Activated naive CD8-positive, alpha-beta T cell treated with anti-CD3 and anti-CD28 coated beads, Interleukin-2, amount 50 U/mL, for 24 hours (primary cell): ENCODE measurements around the gene AGPAT4.
"Not testable (repeated sequence)": the region's sequence is repeated elsewhere in the genome, so short reads cannot be mapped to it uniquely, and the experiment has no call there.

Experiments
- ATAC-seq: fragments of 150-1000 bp; cut with Tn5 transposase; one replicate; pipeline ENCODE4 v1.10.0; 2021
- DNase-seq: peaks from one replicate; pipeline ENCODE4 v3.0.0; 2021
- H3K27ac Mint-ChIP-seq: one replicate; pipeline ENCODE4 v1.8.0; 2021; ENCODE audit warnings: mild to moderate bottlenecking, mixed read lengths
- H3K27me3 Mint-ChIP-seq: one replicate; pipeline ENCODE4 v1.8.0; 2021; ENCODE audit warnings: mixed read lengths
- H3K36me3 Mint-ChIP-seq: one replicate; pipeline ENCODE4 v1.8.0; 2021; ENCODE audit warnings: low read depth, mixed read lengths
- H3K4me1 Mint-ChIP-seq: one replicate; pipeline ENCODE4 v1.8.0; 2021; ENCODE audit warnings: mixed read lengths
- H3K4me3 Mint-ChIP-seq: one replicate; pipeline ENCODE4 v1.8.0; 2021; ENCODE audit warnings: mild to moderate bottlenecking, moderate library complexity, mixed read lengths
- H3K9me3 Mint-ChIP-seq: one replicate; pipeline ENCODE4 v1.8.0; 2021; ENCODE audit warnings: mixed read lengths

AGPAT4 gene

GRCh38 chr6:161233986-161234661 is 39.7 kb downstream of the AGPAT4 start:
- H3K36me3 Mint-ChIP-seq: peaks cover 7% of the 10 kb centered on the region
- H3K9me3 Mint-ChIP-seq: no peaks in the 10 kb centered on the region
- DNase-seq (no peak), ATAC-seq (no peak)
- no peak overlapping the region for H3K27ac Mint-ChIP-seq
- H3K27me3 Mint-ChIP-seq: no peaks in the 10 kb centered on the region
- peaks cover 11% of the 10 kb centered on the region for H3K4me1 Mint-ChIP-seq
- H3K4me3 Mint-ChIP-seq: no peak overlapping the region

GRCh38 chr6:161232467-161232866 is 41.4 kb downstream of the AGPAT4 start:
- Mint-ChIP-seq H3K4me3 (no peak overlapping the region), H3K27ac (no peak overlapping the region), H3K9me3 (no peaks in the 10 kb centered on the region), H3K36me3 (peaks cover 2% of the 10 kb centered on the region), H3K4me1 (peaks cover 16% of the 10 kb centered on the region), H3K27me3 (no peaks in the 10 kb centered on the region)
- no peak for ATAC-seq
- no peak for DNase-seq

- peaks cover 2% of the 10 kb centered on the region for H3K36me3 Mint-ChIP-seq
- no peak for DNase-seq
- no peak overlapping the region for H3K27ac Mint-ChIP-seq
- no peak overlapping the region for H3K4me3 Mint-ChIP-seq
- peaks cover 18% of the 10 kb centered on the region for H3K4me1 Mint-ChIP-seq
- H3K27me3 Mint-ChIP-seq: no peaks in the 10 kb centered on the region
- H3K9me3 Mint-ChIP-seq: no peaks in the 10 kb centered on the region
- no peak for ATAC-seq
Observed at GRCh38 chr6:161232010-161232409, 41.9 kb downstream of the AGPAT4 start.

- H3K27ac Mint-ChIP-seq: no peak overlapping the region
- H3K36me3 Mint-ChIP-seq: peaks cover 2% of the 10 kb centered on the region
Observed at GRCh38 chr6:161230339-161230738, 43.5 kb downstream of the AGPAT4 start.

GRCh38 chr6:161228921-161229591 is 44.8 kb downstream of the AGPAT4 start:
- ATAC-seq: peak; percentile 61
- H3K4me1 Mint-ChIP-seq: peaks cover 35% of the 10 kb centered on the region

More at GRCh38 chr6:161230339-161230738, 43.5 kb downstream of the AGPAT4 start:
- DNase-seq (no peak), ATAC-seq (no peak)
- no peak overlapping the region for H3K4me3 Mint-ChIP-seq
- peaks cover 28% of the 10 kb centered on the region for H3K4me1 Mint-ChIP-seq
- no peaks in the 10 kb centered on the region for H3K9me3 Mint-ChIP-seq
- H3K27me3 Mint-ChIP-seq: no peaks in the 10 kb centered on the region

GRCh38 chr6:161228096-161228495 is 45.8 kb downstream of the AGPAT4 start:
- no peak overlapping the region for H3K27ac Mint-ChIP-seq
- H3K27me3 Mint-ChIP-seq: no peaks in the 10 kb centered on the region
- ATAC-seq (no peak), DNase-seq (no peak)
- H3K4me1 Mint-ChIP-seq: peaks cover 35% of the 10 kb centered on the region
- no peak overlapping the region for H3K4me3 Mint-ChIP-seq
- peaks cover 6% of the 10 kb centered on the region for H3K9me3 Mint-ChIP-seq
- peaks cover 6% of the 10 kb centered on the region for H3K36me3 Mint-ChIP-seq

More at GRCh38 chr6:161228921-161229591, 44.8 kb downstream of the AGPAT4 start:
- H3K27ac Mint-ChIP-seq: no peak overlapping the region
- H3K9me3 Mint-ChIP-seq: peaks cover 6% of the 10 kb centered on the region
- peak overlapping the region; percentile 10 for H3K4me3 Mint-ChIP-seq
- H3K36me3 Mint-ChIP-seq: peaks cover 6% of the 10 kb centered on the region
- no peaks in the 10 kb centered on the region for H3K27me3 Mint-ChIP-seq
- no peak for DNase-seq

GRCh38 chr6:161227004-161227960 is 46.6 kb downstream of the AGPAT4 start:
- ATAC-seq: no peak
- Mint-ChIP-seq H3K27ac (no peak overlapping the region), H3K27me3 (no peaks in the 10 kb centered on the region), H3K4me3 (no peak overlapping the region), H3K9me3 (peaks cover 6% of the 10 kb centered on the region), H3K4me1 (peaks cover 35% of the 10 kb centered on the region), H3K36me3 (peaks cover 6% of the 10 kb centered on the region)
- DNase-seq: no peak

GRCh38 chr6:161226009-161226964 is 47.6 kb downstream of the AGPAT4 start:
- DNase-seq: peak; percentile 13
- H3K4me3 Mint-ChIP-seq: no peak overlapping the region

GRCh38 chr6:161225681-161226008 is 48.2 kb downstream of the AGPAT4 start:
- H3K27me3 Mint-ChIP-seq: no peaks in the 10 kb centered on the region
- ATAC-seq (no peak), DNase-seq (no peak)
- no peak overlapping the region for H3K27ac Mint-ChIP-seq
- no peak overlapping the region for H3K4me3 Mint-ChIP-seq
- H3K4me1 Mint-ChIP-seq: peaks cover 35% of the 10 kb centered on the region
- H3K36me3 Mint-ChIP-seq: peaks cover 6% of the 10 kb centered on the region
- H3K9me3 Mint-ChIP-seq: peaks cover 6% of the 10 kb centered on the region

More at GRCh38 chr6:161226009-161226964, 47.6 kb downstream of the AGPAT4 start:
- H3K27ac Mint-ChIP-seq: peak overlapping the region; percentile 54
- peak; percentile 33 for ATAC-seq
- H3K4me1 Mint-ChIP-seq: peaks cover 35% of the 10 kb centered on the region
- no peaks in the 10 kb centered on the region for H3K27me3 Mint-ChIP-seq
- peaks cover 6% of the 10 kb centered on the region for H3K9me3 Mint-ChIP-seq
- peaks cover 6% of the 10 kb centered on the region for H3K36me3 Mint-ChIP-seq

GRCh38 chr6:161224951-161225680 is 48.7 kb downstream of the AGPAT4 start:
- H3K4me1 Mint-ChIP-seq: peaks cover 35% of the 10 kb centered on the region
- DNase-seq, H3K36me3 Mint-ChIP-seq, H3K27me3 Mint-ChIP-seq, ATAC-seq, H3K4me3 Mint-ChIP-seq, H3K9me3 Mint-ChIP-seq: not testable (repeated sequence)
- H3K27ac Mint-ChIP-seq: peak overlapping the region; percentile 30

GRCh38 chr6:161223646-161224045 is 50.2 kb downstream of the AGPAT4 start:
- H3K9me3 Mint-ChIP-seq: peaks cover 6% of the 10 kb centered on the region
- ATAC-seq: no peak
- H3K27ac Mint-ChIP-seq: no peak overlapping the region
- no peak overlapping the region for H3K4me3 Mint-ChIP-seq
- peaks cover 30% of the 10 kb centered on the region for H3K4me1 Mint-ChIP-seq
- no peaks in the 10 kb centered on the region for H3K27me3 Mint-ChIP-seq
- no peak for DNase-seq
- peaks cover 6% of the 10 kb centered on the region for H3K36me3 Mint-ChIP-seq

GRCh38 chr6:161222706-161223234 is 51.1 kb downstream of the AGPAT4 start:
- Mint-ChIP-seq H3K27me3 (no peaks in the 10 kb centered on the region), H3K9me3 (peaks cover 6% of the 10 kb centered on the region), H3K4me1 (peaks cover 24% of the 10 kb centered on the region), H3K4me3 (no peak overlapping the region), H3K27ac (no peak overlapping the region), H3K36me3 (peaks cover 6% of the 10 kb centered on the region)
- ATAC-seq: no peak
- DNase-seq: no peak

- peaks cover 16% of the 10 kb centered on the region for H3K9me3 Mint-ChIP-seq
- H3K4me1 Mint-ChIP-seq: peaks cover 7% of the 10 kb centered on the region
- H3K36me3 Mint-ChIP-seq: peaks cover 15% of the 10 kb centered on the region
- H3K27me3 Mint-ChIP-seq: no peaks in the 10 kb centered on the region
- DNase-seq (no peak), ATAC-seq (no peak)
- no peak overlapping the region for H3K4me3 Mint-ChIP-seq
- no peak overlapping the region for H3K27ac Mint-ChIP-seq
Observed at GRCh38 chr6:161220346-161220745, 53.5 kb downstream of the AGPAT4 start.
